ENCODE data around the gene CRISP3. TPM values are rescaled to one million over a fixed set of nuclear protein-coding genes. Genes with fewer than 3 reads are reported as not detected.

CRISP3 gene
- polyA plus RNA-seq, 2 of the 4 experiments (the other 2 are of a cell fraction): 0.03 TPM; not detected in 1

- Histone ChIP-seq H3K9me3 (no peaks in the 10 kb centered on the region), H3K4me1 (no peaks in the 10 kb centered on the region), H3K4me2 (no peak overlapping the region), H3K4me3 (no peak overlapping the region), H3K27ac (no peak overlapping the region)
- FAIRE-seq (no peak), DNase-seq (ENCODE audit: low read depth in 1 of 2, low spot score in 1 of 2) (no peak), ATAC-seq (no peak)
- POLR2A ChIA-PET: no interaction called here
- no peak for TF ChIP-seq HOXA7 (CRISPR knock-in tag; IDR thresholded peaks at IDR 0.05)
- TF ChIP-seq RFX5 (IDR thresholded peaks at IDR 0.05): no peak
- no peak for TF ChIP-seq RAD21 (conservative IDR thresholded peaks at IDR 0.05 in 1 of 2, IDR thresholded peaks at IDR 0.05 in 1 of 2)
- TF ChIP-seq PHF8 (IDR thresholded peaks at IDR 0.05; ENCODE audit: borderline replicate concordance, low read depth): no peak
- no peak for TF ChIP-seq RCOR1 (IDR thresholded peaks at IDR 0.05; ENCODE audit: low read depth, low read length)
- no peak for TF ChIP-seq POLR2AphosphoS2 (conservative IDR thresholded peaks at IDR 0.05; ENCODE audit: low read length)
- TF ChIP-seq NPAS2 (CRISPR knock-in tag; IDR thresholded peaks at IDR 0.05; ENCODE audit: borderline replicate concordance): no peak
- no peak for TF ChIP-seq CEBPB (IDR thresholded peaks at IDR 0.05)
- no peak for TF ChIP-seq SMC3 (IDR thresholded peaks at IDR 0.05)
- TF ChIP-seq HEYL (CRISPR knock-in tag; IDR thresholded peaks at IDR 0.05): no peak
- TF ChIP-seq BHLHE40 (IDR thresholded peaks at IDR 0.05; ENCODE audit: low read depth, low read length): no peak
- TF ChIP-seq FOXS1 (CRISPR knock-in tag; IDR thresholded peaks at IDR 0.05): no peak
- no peak for TF ChIP-seq CTCF (IDR thresholded peaks at IDR 0.05)
- TF ChIP-seq, protein P1, sequence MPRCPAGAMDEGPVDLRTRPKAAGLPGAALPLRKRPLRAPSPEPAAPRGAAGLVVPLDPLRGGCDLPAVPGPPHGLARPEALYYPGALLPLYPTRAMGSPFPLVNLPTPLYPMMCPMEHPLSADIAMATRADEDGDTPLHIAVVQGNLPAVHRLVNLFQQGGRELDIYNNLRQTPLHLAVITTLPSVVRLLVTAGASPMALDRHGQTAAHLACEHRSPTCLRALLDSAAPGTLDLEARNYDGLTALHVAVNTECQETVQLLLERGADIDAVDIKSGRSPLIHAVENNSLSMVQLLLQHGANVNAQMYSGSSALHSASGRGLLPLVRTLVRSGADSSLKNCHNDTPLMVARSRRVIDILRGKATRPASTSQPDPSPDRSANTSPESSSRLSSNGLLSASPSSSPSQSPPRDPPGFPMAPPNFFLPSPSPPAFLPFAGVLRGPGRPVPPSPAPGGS (IDR thresholded peaks at IDR 0.05): no peak
- TF ChIP-seq FOSL2 (IDR thresholded peaks at IDR 0.05): no peak
- no peak for TF ChIP-seq FOSL2 (CRISPR knock-in tag; IDR thresholded peaks at IDR 0.05)
- no peak for TF ChIP-seq POLR2A (IDR thresholded peaks at IDR 0.05; ENCODE audit: low read length)
- CTCF ChIA-PET: no interaction called here
Observed at GRCh38 chr6:49698478-49698877, 45.7 kb downstream of the CRISP3 start.

DNA sequence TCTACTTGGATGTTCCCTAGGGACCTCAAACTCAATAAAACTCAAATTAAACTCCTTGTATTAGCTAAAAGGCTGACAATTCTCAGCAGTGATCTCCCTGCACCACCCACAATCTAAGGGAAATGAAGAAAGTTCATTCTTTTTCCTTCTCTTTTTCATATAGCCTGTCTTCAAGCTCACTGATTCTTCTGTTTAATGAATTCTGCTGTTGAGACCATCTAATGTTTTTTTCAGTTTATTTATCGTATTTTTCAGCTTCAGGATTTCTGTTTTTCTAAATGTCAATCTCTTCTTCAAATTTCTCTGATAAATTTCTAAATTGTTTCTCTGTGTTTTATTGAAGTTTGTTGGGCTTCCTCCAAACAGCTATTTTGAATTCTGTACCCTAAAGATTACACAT is 50.7 kb downstream of the CRISP3 start:
- CTCF ChIA-PET: no interaction called here
- no peak for FAIRE-seq

More for the DNA sequence above, 50.7 kb downstream of the CRISP3 start:
- 0% methylated on average over 1 of the region's 1 CpG for WGBS (ENCODE audit: missing lambda C conversion rate)
- ATAC-seq (no peak), DNase-seq (ENCODE audit: low read depth in 1 of 2, low spot score in 1 of 2) (no peak)
- Histone ChIP-seq H3K27ac (no peak overlapping the region), H3K4me3 (no peak overlapping the region), H3K4me1 (no peaks in the 10 kb centered on the region), H3K4me2 (no peak overlapping the region), H3K9me3 (no peaks in the 10 kb centered on the region)
- POLR2A ChIA-PET: no interaction called here
- TF ChIP-seq FOSB (CRISPR knock-in tag; IDR thresholded peaks at IDR 0.05) (no peak), CEBPB (IDR thresholded peaks at IDR 0.05) (no peak), RAD21 (conservative IDR thresholded peaks at IDR 0.05 in 1 of 2, IDR thresholded peaks at IDR 0.05 in 1 of 2) (no peak), HOXA7 (CRISPR knock-in tag; IDR thresholded peaks at IDR 0.05) (no peak), NFE2L2 (conservative IDR thresholded peaks at IDR 0.05; ENCODE audit: low read length) (no peak), FOSL2 (IDR thresholded peaks at IDR 0.05) (no peak), FOSL2 (CRISPR knock-in tag; IDR thresholded peaks at IDR 0.05) (no peak), NR3C1 (IDR thresholded peaks at IDR 0.05) (no peak), NPAS2 (CRISPR knock-in tag; IDR thresholded peaks at IDR 0.05; ENCODE audit: borderline replicate concordance) (no peak), RARB (CRISPR knock-in tag; IDR thresholded peaks at IDR 0.05) (no peak), POLR2A (IDR thresholded peaks at IDR 0.05; ENCODE audit: low read length) (no peak)
- TF ChIP-seq, protein P2, sequence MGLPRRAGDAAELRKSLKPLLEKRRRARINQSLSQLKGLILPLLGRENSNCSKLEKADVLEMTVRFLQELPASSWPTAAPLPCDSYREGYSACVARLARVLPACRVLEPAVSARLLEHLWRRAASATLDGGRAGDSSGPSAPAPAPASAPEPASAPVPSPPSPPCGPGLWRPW (IDR thresholded peaks at IDR 0.05): no peak
- TF ChIP-seq, protein P3, sequence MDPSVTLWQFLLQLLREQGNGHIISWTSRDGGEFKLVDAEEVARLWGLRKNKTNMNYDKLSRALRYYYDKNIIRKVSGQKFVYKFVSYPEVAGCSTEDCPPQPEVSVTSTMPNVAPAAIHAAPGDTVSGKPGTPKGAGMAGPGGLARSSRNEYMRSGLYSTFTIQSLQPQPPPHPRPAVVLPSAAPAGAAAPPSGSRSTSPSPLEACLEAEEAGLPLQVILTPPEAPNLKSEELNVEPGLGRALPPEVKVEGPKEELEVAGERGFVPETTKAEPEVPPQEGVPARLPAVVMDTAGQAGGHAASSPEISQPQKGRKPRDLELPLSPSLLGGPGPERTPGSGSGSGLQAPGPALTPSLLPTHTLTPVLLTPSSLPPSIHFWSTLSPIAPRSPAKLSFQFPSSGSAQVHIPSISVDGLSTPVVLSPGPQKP (IDR thresholded peaks at IDR 0.05; ENCODE audit: low read depth, low read length): no peak

Data from A549 (cell line).